ENCODE results near the gene SAMD4A.

GRCh38 chr14:54638135-54638446 is 71.2 kb downstream of the SAMD4A start:
- TF ChIP-seq REST (IDR thresholded peaks at IDR 0.05; ENCODE audit: low read depth), result no peak
- no peak for TF ChIP-seq EGR1 (IDR thresholded peaks at IDR 0.05)
- no peak for TF ChIP-seq EP300 (IDR thresholded peaks at IDR 0.05; ENCODE audit: borderline replicate concordance)
- no peak for TF ChIP-seq RAD21 (IDR thresholded peaks at IDR 0.05; ENCODE audit: low read depth)

All from Ishikawa (cell line).